DND-41 (cell line): ENCODE data around the gene NPHS1.

Source experiments
- ATAC-seq: fragments of 200-7000 bp; cut with Tn5 transposase; 3 replicates; pipeline ENCODE4 v1.9.1; 2021; ENCODE audit warnings: low read depth; ENCODE audit not compliant: insufficient read depth
- DNase-seq: peaks from one replicate; pipeline ENCODE4 v3.0.0-alpha.2; 2020
- H2AFZ ChIP-seq: 2 replicates; pipeline ENCODE4 v1.6.0; 2012; ENCODE audit warnings: low read depth, low read length
- H3K27ac ChIP-seq: 2 replicates; pipeline ENCODE4 v1.5.1; 2012; ENCODE audit warnings: low read length, inconsistent platforms
- H3K27me3 ChIP-seq: fragments of 200-600 bp; sonication (generic); 2 replicates; pipeline ENCODE4 v1.6.0; 2012; ENCODE audit warnings: low read length, mild to moderate bottlenecking, inconsistent platforms; ENCODE audit not compliant: insufficient read depth, poor library complexity
- H3K36me3 ChIP-seq: 2 replicates; pipeline ENCODE4 v1.5.1; 2012; ENCODE audit warnings: low read length, inconsistent platforms; ENCODE audit not compliant: insufficient read depth
- H3K4me1 ChIP-seq: 2 replicates; pipeline ENCODE4 v1.5.1; 2012; ENCODE audit warnings: mild to moderate bottlenecking, low read length; ENCODE audit not compliant: insufficient read depth
- H3K4me2 ChIP-seq: 2 replicates; pipeline ENCODE4 v1.6.0; 2012; ENCODE audit warnings: mild to moderate bottlenecking, moderate library complexity, low read length, inconsistent platforms; ENCODE audit not compliant: insufficient read depth
- H3K4me3 ChIP-seq, 2 experiments: fragments of 200-600 bp in 1 of 2; shearing (Covaris generic) in 1 of 2; 2 replicates each; pipeline ENCODE4 v1.5.1; 2012 to 2016; ENCODE audit warnings: inconsistent platforms in 2 of 2, low read length in 2 of 2, mild to moderate bottlenecking in 2 of 2, low read depth in 1 of 2, moderate library complexity in 1 of 2
- H3K79me2 ChIP-seq: 2 replicates; pipeline ENCODE4 v1.6.0; 2012; ENCODE audit warnings: low read length, inconsistent platforms; ENCODE audit not compliant: insufficient read depth
- H3K9ac ChIP-seq: 2 replicates; pipeline ENCODE4 v1.6.0; 2012; ENCODE audit warnings: low read depth, mild to moderate bottlenecking, inconsistent platforms, low read length, moderate library complexity
- H3K9me3 ChIP-seq: 2 replicates; pipeline ENCODE4 v1.5.1; 2012; ENCODE audit warnings: low read length, moderate library complexity, mild to moderate bottlenecking, inconsistent platforms; ENCODE audit not compliant: insufficient read depth, severe bottlenecking
- H4K20me1 ChIP-seq: 2 replicates; pipeline ENCODE4 v1.6.0; 2012; ENCODE audit warnings: low read length; ENCODE audit not compliant: insufficient read depth
- EZH2 ChIP-seq: IDR thresholded peaks from 3 replicates; pipeline ENCODE4 v1.6.1; 2012; ENCODE audit warnings: borderline replicate concordance, low read depth, mild to moderate bottlenecking, moderate library complexity, low read length, inconsistent platforms; ENCODE audit not compliant: severe bottlenecking
- TF ChIP-seq, protein P1 (sequence below): IDR thresholded peaks from 2 replicates; pipeline ENCODE4 v1.5.1; 2012; ENCODE audit warnings: borderline replicate concordance, low read length, moderate library complexity, mild to moderate bottlenecking; ENCODE audit not compliant: poor library complexity, severe bottlenecking; ENCODE audit errors: extremely low read depth

The NPHS1 gene

DNA sequence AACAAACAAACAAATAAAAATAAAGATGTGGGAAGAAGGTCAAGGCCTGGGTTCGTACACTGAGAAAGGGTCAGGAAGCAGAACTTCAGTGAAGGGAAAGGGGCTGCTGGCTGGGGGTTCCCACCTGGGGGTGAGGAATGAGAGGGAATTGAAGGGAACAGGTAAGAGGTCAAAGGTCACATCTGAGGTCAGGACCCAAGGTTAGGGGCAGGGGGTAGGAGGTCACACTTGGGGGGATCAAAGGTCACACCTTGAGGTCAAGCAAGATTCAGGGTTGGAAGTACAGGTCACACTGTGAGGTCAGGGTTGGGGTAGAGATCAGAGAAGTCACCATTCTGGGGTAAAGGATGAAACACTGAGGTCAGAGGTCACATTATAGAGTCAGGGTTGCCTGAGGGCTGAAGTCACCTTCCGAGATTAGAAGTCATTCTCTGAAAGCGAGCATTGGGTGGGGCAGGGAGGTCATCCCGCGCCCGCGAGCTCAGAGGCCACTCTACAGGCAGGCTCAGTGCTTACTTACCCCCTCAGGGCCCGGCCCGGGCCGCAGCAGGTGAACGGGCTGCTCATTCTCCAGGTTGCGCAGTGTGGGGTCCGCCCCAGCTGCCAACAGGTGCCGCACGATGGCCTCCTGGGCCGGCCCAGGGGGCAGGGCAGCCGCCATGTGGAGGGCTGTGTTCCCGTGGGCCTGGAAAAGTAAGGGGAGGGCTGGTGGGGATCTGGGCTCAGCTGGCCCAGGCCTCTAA lies 37.2 kb upstream of the NPHS1 start:
- H3K9me3 ChIP-seq, result no peaks in the 10 kb centered on the region
- no peak overlapping the region for H3K4me2 ChIP-seq
- no peak overlapping the region for H3K27ac ChIP-seq
- H3K79me2 ChIP-seq, result no peaks in the 10 kb centered on the region
- H3K4me1 ChIP-seq, result no peaks in the 10 kb centered on the region
- no peak overlapping the region for H3K4me3 ChIP-seq
- H4K20me1 ChIP-seq, result 0 out of 2 replicates have a peak, but pooled peaks cover 4% of the 10 kb centered on the region
- ATAC-seq (no peak), DNase-seq (no peak)
- no peak overlapping the region for H2AFZ ChIP-seq
- no peak overlapping the region for H3K9ac ChIP-seq
- H3K27me3 ChIP-seq, result no peaks in the 10 kb centered on the region
- TF ChIP-seq, protein P1, sequence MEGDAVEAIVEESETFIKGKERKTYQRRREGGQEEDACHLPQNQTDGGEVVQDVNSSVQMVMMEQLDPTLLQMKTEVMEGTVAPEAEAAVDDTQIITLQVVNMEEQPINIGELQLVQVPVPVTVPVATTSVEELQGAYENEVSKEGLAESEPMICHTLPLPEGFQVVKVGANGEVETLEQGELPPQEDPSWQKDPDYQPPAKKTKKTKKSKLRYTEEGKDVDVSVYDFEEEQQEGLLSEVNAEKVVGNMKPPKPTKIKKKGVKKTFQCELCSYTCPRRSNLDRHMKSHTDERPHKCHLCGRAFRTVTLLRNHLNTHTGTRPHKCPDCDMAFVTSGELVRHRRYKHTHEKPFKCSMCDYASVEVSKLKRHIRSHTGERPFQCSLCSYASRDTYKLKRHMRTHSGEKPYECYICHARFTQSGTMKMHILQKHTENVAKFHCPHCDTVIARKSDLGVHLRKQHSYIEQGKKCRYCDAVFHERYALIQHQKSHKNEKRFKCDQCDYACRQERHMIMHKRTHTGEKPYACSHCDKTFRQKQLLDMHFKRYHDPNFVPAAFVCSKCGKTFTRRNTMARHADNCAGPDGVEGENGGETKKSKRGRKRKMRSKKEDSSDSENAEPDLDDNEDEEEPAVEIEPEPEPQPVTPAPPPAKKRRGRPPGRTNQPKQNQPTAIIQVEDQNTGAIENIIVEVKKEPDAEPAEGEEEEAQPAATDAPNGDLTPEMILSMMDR, result no peak
- no peak for TF ChIP-seq EZH2
- peaks cover 30% of the 10 kb centered on the region for H3K36me3 ChIP-seq

DNA sequence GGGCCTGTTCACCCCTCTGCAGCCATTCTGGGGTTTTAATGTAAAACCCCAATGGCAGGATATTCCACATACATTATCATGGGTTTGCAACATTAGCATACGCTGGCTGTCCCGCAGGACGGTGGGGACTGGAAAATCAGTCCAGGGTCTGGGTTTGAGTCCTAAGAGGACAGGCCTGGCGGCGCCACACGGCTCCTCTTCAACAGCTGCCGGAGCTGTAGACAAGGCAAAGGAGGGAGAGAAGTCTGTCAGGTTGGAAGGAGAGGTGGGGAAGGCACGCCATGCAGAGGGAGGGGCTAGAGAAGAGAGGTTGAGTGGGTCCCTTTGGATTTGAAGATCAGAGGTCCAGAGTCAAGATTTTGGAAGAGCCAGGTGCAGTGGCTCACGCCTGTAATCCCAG lies 36.1 kb upstream of the NPHS1 start:
- DNase-seq (no peak), ATAC-seq (no peak)
- H3K4me2 ChIP-seq, result no peak overlapping the region
- H3K9me3 ChIP-seq, result no peaks in the 10 kb centered on the region
- 0 out of 2 replicates have a peak, but pooled peaks cover 4% of the 10 kb centered on the region for H4K20me1 ChIP-seq
- no peaks in the 10 kb centered on the region for H3K4me1 ChIP-seq
- TF ChIP-seq, protein P1, result no peak
- TF ChIP-seq EZH2, result no peak
- H2AFZ ChIP-seq, result no peak overlapping the region
- no peak overlapping the region for H3K4me3 ChIP-seq
- no peaks in the 10 kb centered on the region for H3K27me3 ChIP-seq
- no peak overlapping the region for H3K27ac ChIP-seq
- H3K9ac ChIP-seq, result no peak overlapping the region
- no peaks in the 10 kb centered on the region for H3K79me2 ChIP-seq
- H3K36me3 ChIP-seq, result peaks cover 30% of the 10 kb centered on the region

DNA sequence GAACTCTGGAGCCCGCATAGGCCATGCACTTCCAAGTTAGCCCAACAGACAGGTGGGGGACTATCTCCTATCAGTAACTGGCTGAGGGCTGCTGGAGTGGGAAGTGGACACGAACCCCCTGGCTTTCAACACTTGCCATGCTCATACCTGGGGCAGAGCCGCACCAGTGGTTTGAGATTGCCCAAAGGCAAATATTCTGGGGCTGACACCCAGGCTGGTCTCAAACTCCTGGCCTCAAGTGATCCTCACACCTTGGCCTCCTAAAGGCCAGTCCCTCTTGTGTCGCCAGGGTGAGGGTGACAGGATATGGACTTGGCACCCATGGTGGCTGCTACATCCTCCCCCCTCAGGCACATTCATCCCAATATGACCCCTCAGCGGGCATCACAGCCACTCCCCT lies 34.9 kb upstream of the NPHS1 start:
- Histone ChIP-seq H3K27me3 (no peaks in the 10 kb centered on the region), H3K36me3 (peaks cover 30% of the 10 kb centered on the region), H3K9me3 (no peaks in the 10 kb centered on the region), H3K27ac (no peak overlapping the region), H3K4me3 (no peak overlapping the region), H3K79me2 (no peaks in the 10 kb centered on the region), H2AFZ (no peak overlapping the region), H3K9ac (no peak overlapping the region), H3K4me2 (no peak overlapping the region), H3K4me1 (no peaks in the 10 kb centered on the region), H4K20me1 (0 out of 2 replicates have a peak, but pooled peaks cover 4% of the 10 kb centered on the region)
- TF ChIP-seq EZH2, result no peak
- TF ChIP-seq, protein P1, result no peak
- DNase-seq (no peak), ATAC-seq (no peak)
